ENCODE data around the gene LDHA.
A peak's percentile ranks its signal among the peaks of the same experiment; 100 is the strongest.

The LDHA gene

DNA sequence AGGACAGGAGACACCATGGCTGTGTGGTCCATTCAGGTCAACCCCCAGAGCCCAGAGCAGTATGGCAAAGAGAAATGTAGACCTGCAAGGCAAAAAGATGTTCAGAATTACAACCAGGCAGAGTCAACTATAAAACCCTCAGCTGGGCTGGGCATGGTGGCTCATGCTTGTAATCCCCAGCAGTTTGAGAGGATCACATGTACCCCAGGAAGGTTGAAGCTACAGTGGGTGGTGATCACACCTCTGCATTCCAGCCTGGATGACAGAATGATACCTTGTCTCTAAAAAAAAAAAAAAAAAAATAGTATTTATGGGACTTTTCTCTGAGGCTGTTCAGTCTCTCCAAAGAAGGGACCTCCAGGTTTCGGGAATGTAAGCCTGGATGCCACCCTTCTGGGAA, 18.4 kb upstream of the LDHA start:
- H3K4me2 ChIP-seq (ENCODE audit: low read length), result no peak overlapping the region
- H3K27ac ChIP-seq, result no peak overlapping the region
- no peak overlapping the region for H2AFZ ChIP-seq
- TF ChIP-seq, protein P1, sequence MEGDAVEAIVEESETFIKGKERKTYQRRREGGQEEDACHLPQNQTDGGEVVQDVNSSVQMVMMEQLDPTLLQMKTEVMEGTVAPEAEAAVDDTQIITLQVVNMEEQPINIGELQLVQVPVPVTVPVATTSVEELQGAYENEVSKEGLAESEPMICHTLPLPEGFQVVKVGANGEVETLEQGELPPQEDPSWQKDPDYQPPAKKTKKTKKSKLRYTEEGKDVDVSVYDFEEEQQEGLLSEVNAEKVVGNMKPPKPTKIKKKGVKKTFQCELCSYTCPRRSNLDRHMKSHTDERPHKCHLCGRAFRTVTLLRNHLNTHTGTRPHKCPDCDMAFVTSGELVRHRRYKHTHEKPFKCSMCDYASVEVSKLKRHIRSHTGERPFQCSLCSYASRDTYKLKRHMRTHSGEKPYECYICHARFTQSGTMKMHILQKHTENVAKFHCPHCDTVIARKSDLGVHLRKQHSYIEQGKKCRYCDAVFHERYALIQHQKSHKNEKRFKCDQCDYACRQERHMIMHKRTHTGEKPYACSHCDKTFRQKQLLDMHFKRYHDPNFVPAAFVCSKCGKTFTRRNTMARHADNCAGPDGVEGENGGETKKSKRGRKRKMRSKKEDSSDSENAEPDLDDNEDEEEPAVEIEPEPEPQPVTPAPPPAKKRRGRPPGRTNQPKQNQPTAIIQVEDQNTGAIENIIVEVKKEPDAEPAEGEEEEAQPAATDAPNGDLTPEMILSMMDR (IDR thresholded peaks at IDR 0.05), result no peak
- H3K27me3 ChIP-seq (ENCODE audit: control insufficient read depth, insufficient read depth, low read length), result no peaks in the 10 kb centered on the region
- H3K4me3 ChIP-seq (ENCODE audit: low read depth, low read length), result no peak overlapping the region
- H3K9me3 ChIP-seq (ENCODE audit: control insufficient read depth, low read length), result no peaks in the 10 kb centered on the region
- no peaks in the 10 kb centered on the region for H3K79me2 ChIP-seq
- no peak overlapping the region for H3K9ac ChIP-seq
- H3K36me3 ChIP-seq (ENCODE audit: control insufficient read depth, insufficient read depth, low read length), result no peaks in the 10 kb centered on the region
- no peaks in the 10 kb centered on the region for H3K4me1 ChIP-seq

DNA sequence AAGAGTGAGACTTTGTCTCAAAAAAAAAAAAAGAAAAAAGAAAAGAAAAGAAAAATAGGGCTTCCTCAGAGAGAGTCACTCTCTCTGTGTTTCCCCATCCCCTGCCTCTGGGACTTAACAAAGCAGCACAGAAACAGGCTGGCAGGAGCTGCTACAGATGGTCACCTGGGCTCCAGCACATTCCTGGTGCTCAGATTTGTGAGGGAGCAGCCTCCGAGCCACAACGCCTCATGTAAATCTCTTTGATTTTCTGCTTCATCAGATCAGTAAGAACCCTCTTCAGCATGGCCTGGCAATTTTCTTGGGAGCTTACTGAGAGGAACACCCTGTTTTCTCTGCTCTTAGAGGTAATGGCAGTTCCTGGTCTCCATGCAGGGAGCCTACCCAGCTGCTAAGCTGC, 15.2 kb upstream of the LDHA start:
- TF ChIP-seq, protein P1 (IDR thresholded peaks at IDR 0.05), result no peak
- Histone ChIP-seq H3K9ac (no peak overlapping the region), H3K4me3 (ENCODE audit: low read depth, low read length) (no peak overlapping the region), H3K4me1 (peaks cover 10% of the 10 kb centered on the region), H3K4me2 (ENCODE audit: low read length) (no peak overlapping the region), H2AFZ (no peak overlapping the region), H3K36me3 (ENCODE audit: control insufficient read depth, insufficient read depth, low read length) (no peaks in the 10 kb centered on the region), H3K27me3 (ENCODE audit: control insufficient read depth, insufficient read depth, low read length) (no peaks in the 10 kb centered on the region), H3K27ac (no peak overlapping the region), H3K9me3 (ENCODE audit: control insufficient read depth, low read length) (no peaks in the 10 kb centered on the region), H3K79me2 (no peaks in the 10 kb centered on the region)

DNA sequence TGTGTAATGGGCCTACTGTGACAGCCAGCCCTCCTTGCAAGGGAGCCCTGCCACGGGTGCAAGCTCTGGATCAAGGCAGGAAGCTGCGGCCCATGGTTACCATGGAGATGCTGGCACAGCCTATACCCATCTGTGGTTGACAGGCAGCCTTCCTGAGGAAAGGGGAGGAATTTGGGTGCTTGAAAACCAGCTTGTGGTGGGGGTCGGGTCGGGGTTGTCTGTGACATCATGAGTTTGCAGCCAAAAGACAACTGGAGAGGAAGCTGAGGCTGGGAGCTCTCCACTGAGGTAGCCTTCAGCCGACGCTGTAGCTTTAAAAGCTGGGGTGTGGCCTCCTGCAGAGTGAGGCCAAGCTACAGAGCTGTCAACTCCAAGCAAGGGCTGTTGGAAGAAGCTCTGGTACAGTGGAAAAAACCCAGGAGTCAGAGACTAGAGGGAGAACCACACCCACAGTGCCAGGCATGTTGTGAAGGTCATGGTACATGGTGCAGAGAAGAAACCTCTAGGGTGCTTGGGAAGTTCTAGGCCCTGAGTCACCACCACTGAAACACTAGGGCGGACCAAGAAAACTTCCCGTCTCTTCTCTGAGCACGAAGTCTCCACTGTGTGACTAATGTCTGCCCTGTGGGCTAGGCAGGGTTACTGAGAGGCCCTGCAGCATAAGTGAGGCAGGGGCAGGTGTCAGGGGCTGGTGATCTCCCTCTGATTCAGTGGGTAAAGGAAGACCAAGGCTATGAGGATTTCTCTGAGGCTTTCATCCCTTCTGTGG, 10.8 kb upstream of the LDHA start:
- Histone ChIP-seq H2AFZ (peak overlapping the region; percentile 85), H3K9ac (no peak overlapping the region), H3K4me1 (peaks cover 11% of the 10 kb centered on the region), H3K27ac (peak overlapping the region; percentile 80), H3K79me2 (no peaks in the 10 kb centered on the region), H3K27me3 (ENCODE audit: control insufficient read depth, insufficient read depth, low read length) (no peaks in the 10 kb centered on the region), H3K36me3 (ENCODE audit: control insufficient read depth, insufficient read depth, low read length) (no peaks in the 10 kb centered on the region), H3K9me3 (ENCODE audit: control insufficient read depth, low read length) (no peaks in the 10 kb centered on the region), H3K4me3 (ENCODE audit: low read depth, low read length) (no peak overlapping the region), H3K4me2 (ENCODE audit: low read length) (peak overlapping the region; percentile 9)
- TF ChIP-seq, protein P1 (IDR thresholded peaks at IDR 0.05), result no peak

DNA sequence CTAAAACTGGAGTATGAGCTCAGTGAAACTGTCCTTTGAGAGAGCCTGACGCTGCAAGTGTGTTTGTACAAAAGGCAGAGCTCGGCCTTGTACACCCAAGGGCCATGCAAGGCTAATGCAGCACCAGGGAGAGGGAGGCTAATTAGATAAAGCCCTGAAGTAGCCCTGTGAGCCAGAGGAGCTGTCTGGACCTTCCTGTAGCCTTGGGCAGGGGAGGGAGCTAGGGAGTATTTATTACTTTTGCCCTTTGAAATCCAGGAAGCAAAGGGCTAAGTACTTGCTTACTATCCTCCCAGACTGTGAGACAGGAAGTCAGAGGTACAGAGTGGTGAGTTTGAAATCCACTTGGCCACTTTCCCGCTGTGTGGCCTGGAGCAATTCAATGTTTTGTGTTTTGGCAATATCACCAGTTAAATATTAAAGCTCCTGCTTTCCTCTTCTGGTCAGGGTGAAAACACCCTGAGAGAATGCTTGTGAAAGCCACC, 10.2 kb upstream of the LDHA start:
- Histone ChIP-seq H3K4me1 (peaks cover 11% of the 10 kb centered on the region), H3K9me3 (ENCODE audit: control insufficient read depth, low read length) (no peaks in the 10 kb centered on the region), H3K4me3 (ENCODE audit: low read depth, low read length) (no peak overlapping the region), H3K36me3 (ENCODE audit: control insufficient read depth, insufficient read depth, low read length) (no peaks in the 10 kb centered on the region), H3K27ac (peak overlapping the region; percentile 80), H2AFZ (peak overlapping the region; percentile 85), H3K4me2 (ENCODE audit: low read length) (peak overlapping the region; percentile 9), H3K9ac (no peak overlapping the region), H3K27me3 (ENCODE audit: control insufficient read depth, insufficient read depth, low read length) (no peaks in the 10 kb centered on the region), H3K79me2 (no peaks in the 10 kb centered on the region)
- TF ChIP-seq, protein P1 (IDR thresholded peaks at IDR 0.05), result no peak

DNA sequence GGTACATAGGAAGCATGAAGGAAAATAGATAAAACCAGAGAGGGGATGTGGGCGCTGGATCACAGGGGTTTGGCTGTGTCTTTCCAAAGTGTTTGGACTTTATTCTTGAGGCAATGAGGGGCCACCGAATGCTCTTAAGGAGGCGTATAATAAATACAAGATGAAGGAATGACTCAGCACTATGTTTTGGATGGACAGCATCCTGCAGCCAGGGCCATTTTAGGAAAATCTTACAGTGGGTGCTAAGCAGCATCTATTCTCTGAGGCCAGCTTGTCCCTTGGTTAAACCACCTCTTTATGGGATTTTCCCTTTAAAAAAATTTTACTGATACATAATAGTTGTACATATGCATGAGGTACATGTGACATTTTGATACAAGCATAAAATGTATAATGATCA, 4.3 kb upstream of the LDHA start:
- Histone ChIP-seq H3K9ac (no peak overlapping the region), H3K27ac (no peak overlapping the region)

More for the DNA sequence above, 4.3 kb upstream of the LDHA start:
- Histone ChIP-seq H3K9me3 (ENCODE audit: control insufficient read depth, low read length) (no peaks in the 10 kb centered on the region), H2AFZ (no peak overlapping the region), H3K27me3 (ENCODE audit: control insufficient read depth, insufficient read depth, low read length) (no peaks in the 10 kb centered on the region), H3K4me3 (ENCODE audit: low read depth, low read length) (no peak overlapping the region), H3K36me3 (ENCODE audit: control insufficient read depth, insufficient read depth, low read length) (no peaks in the 10 kb centered on the region), H3K4me1 (no peaks in the 10 kb centered on the region), H3K4me2 (ENCODE audit: low read length) (no peak overlapping the region), H3K79me2 (no peaks in the 10 kb centered on the region)
- TF ChIP-seq, protein P1 (IDR thresholded peaks at IDR 0.05), result no peak

Data from parathyroid adenoma (tissue), 2 donors.